NCI-H2171 treated with DMSO at 0.1 percent for 48 hours (cell line): ENCODE data around the gene ENPEP.
"Not testable (repeated sequence)": the region's sequence is repeated elsewhere in the genome, so short reads cannot be mapped to it uniquely, and the experiment has no call there.

Experiments used
- DNase-seq: peaks from one replicate; lab custom pipeline; 2025; lab: John Stamatoyannopoulos, UW

The ENPEP gene

GRCh38 chr4:110485452-110485851 lies 9.5 kb downstream of the ENPEP start:
- DNase-seq, result no peak

- no peak for DNase-seq
Measured at GRCh38 chr4:110486256-110486655, 10.3 kb downstream of the ENPEP start.

DNA sequence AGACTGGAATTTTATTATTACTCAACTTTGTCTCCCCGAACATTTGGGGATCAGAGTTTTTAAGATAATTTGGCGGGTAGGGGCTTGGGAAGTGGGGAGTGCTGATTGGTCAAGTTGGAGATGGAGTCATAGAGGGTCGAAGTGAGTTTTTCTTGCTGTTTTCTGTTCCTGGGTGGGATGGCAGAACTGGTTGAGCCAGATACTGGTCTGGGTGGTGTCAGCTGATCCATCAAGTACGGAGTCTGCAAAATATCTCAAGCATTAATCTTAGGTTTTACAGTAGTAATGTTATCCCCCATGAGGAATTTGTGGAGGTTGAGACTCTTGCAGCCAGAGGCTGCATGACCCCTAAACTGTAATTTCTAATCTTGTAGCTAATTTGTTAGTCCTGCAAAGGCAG lies 10.9 kb downstream of the ENPEP start:
- not testable (repeated sequence) for DNase-seq

GRCh38 chr4:110487873-110488272 lies 11.9 kb downstream of the ENPEP start:
- no peak for DNase-seq

DNA sequence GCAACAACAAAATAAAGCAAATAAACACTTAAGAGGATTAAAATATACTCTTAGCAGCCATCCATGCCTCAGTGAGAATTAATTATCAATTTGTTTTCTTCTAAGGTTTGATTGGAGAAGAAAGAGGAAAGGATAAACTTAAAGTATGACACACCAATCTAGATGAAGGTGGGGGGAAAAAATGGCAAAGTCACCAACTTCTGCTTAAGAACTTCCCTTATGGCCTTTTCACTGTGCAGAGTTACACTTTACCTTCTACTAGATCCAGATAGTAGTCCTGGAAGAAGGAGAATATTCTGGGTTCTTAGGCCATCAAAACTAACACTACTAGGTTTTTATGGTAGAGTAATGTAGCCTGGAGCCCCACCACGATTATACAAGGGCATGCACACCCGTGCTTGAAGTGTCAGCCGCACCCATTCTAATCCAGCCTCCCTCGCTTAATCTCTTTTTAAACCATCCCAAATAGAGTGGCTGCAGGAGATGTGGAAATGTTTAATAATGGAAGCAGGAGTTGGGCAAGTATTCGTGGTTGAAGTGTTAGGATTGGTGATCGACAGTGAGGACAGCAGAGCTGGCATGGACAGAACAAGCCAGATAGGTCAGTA lies 14.1 kb downstream of the ENPEP start:
- DNase-seq, result no peak

- DNase-seq, result no peak
Measured at GRCh38 chr4:110492522-110492921, 16.6 kb downstream of the ENPEP start.

- DNase-seq, result no peak
Measured at GRCh38 chr4:110493520-110493919, 17.6 kb downstream of the ENPEP start.

DNA sequence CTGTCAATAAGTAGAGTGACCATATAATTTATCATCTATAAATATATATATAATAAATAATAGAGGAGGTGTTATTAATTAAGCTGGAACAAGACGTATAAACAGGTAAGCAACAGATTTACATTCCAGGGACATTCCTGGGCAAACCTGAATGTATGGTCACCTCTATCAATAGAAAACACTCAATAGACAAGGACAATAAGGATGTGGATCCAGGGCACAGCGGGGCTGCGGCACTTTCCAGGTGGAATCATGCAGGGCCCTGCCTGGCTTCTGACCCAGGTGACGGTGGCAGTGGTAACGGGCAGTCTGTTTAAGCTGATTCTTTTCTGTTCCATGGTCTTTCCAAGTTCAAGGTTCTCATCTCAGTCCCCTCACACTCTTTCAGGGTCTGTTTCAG lies 22.5 kb downstream of the ENPEP start:
- DNase-seq, result no peak

GRCh38 chr4:110499126-110499525 lies 23.2 kb downstream of the ENPEP start:
- DNase-seq, result no peak

GRCh38 chr4:110501826-110502225 lies 25.9 kb downstream of the ENPEP start:
- no peak for DNase-seq

DNA sequence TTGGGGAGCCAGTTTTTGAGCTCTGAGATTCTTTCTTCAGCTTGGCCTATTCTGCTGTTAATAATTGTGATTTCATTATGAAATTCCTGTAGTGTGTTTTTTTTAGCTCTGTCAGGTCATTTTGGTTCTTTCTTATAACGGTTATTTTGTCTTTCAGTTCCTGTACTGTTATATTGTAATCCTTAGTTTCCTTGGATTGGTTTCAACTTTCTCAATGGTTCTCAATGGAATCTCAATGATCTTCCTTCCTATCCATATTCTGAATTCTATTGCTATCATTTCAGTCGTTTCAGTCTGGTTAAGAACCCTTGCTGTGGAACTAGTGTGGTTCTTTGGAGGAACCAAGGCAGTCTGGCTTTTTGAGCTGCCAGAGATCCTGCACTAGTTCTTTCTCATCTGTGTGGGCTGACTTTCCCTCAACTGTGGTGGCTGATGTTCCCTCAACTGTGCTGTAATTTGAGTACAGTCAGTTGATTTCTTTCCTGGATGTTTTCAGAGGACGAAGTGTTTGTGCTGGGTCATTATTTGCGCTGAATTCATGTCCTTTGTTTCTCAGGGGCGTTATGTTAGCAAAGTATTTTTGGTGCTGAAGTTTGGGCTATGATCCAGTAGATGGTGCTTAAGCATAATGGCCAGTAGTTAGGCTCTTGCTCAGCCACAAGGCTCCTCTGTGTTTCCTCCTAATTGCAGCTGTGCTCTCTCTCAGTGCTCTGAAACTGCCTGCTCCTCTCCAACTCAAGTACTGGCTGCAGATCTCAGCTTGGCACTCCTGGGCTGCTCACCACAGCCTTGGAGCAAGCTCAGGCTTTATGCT lies 27.5 kb downstream of the ENPEP start:
- DNase-seq, result no peak

DNA sequence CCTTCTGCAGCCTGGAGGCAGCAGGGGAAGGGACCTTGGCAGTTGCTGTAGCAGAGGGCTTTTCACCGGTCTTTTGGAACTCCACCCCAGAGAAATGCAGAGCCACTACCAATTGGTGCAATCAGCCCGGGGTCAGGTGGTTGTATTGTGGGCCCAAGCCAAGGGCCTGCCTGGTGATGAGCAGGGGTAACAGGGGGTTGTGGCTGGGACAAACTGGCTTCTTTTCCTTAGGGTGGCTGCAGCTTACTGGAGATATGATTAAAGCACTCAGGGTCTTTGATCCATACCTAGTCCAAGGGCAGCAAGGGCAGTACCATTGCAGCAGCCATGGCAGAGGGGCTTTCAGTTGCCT lies 28.1 kb downstream of the ENPEP start:
- no peak for DNase-seq

DNA sequence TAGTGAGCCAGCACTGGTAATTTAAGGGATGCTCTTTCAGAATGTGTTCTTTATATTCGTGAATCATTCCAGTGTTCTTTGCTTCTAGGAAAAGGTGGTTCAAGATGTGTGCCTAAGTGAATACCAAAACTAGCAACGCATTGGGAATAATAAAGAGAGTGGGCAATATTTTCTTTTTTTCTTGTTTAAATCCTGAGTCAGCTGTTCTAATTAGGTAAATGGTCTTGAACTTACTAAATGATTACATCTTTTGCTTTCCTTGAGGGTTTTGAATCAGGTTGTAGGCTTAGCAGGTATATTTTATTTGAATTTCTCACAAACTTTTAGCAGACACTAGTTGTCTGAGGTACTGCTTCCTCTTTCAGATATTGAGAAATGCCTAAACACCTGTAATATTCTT lies 29.5 kb downstream of the ENPEP start:
- DNase-seq, result no peak

- DNase-seq, result no peak
Measured at GRCh38 chr4:110508827-110509710, 33.1 kb downstream of the ENPEP start.

- no peak for DNase-seq
Measured at GRCh38 chr4:110510277-110510676, 34.3 kb downstream of the ENPEP start.

DNA sequence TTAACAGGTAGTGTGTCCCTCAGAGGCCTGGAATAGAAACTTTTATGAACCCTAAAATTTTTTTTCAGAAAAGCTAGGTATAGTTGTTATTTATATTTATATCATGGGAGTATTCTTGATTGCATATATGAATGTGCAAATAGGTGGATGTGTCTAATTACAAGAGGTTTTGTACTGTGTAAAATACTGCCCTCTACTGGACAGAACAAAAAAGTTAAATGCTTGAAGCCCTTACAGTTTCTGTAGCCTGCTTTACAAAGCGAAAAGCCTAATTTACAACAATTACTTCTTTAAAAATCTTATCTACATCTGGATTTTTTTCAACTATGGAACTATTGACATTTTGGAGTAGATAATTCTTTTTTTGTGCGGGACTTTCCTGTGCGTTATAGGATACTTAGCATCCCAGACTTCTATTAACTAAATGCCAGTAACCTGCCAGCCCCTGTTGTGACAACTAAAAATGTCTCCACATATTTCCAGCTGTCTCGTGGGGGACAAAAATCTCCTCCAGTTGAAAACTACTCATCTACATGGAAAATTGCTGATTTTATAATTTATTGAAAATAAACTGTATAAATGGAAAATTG lies 35.1 kb downstream of the ENPEP start:
- peak; percentile 29 for DNase-seq

DNA sequence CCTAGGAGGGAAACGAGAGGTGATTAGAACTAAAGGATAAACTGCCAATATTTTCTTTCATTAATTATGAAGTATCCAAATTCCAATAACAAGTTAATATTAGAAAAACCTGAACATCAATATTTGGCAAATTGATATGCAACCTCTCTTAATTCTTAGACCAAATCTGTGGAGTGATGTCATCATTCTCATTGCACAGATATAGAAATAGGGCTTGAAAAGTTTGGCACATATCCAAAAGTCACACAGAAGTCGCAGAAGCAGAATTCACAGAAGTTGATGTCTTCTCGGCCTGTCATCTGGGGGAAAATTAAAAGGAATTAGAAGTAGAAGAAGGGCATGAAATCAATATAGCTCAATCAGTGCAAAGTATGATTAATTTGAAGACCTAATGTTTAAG lies 36.9 kb downstream of the ENPEP start:
- no peak for DNase-seq

DNA sequence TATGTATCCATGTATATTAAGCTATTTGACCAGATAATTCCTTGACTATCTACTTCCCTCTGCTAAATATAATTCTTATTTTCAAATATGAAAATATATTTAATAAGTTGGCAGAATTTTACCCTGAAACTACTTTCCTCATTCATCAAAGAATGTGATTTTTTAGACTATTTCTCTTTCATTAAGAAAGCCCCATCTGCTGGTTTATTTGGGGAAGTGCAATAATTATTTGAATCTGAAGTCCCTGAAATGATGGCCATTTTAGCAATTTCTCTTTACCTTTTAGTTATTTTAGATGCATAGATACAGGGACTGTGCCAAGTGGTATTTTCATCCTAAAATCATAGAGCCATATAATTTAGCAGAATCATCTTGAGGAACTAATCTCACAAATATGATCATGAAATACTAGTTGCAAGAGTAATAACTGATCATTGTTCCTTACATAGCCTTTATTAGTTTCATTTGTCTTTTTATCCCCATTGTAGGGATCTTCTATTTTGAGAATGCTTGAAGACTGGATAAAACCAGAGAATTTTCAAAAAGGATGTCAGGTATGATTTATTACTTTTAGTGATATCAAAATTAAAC lies 39.0 kb downstream of the ENPEP start:
- peak; percentile 5 for DNase-seq

- DNase-seq, result no peak
Measured at GRCh38 chr4:110515676-110516075, 39.7 kb downstream of the ENPEP start.

DNA sequence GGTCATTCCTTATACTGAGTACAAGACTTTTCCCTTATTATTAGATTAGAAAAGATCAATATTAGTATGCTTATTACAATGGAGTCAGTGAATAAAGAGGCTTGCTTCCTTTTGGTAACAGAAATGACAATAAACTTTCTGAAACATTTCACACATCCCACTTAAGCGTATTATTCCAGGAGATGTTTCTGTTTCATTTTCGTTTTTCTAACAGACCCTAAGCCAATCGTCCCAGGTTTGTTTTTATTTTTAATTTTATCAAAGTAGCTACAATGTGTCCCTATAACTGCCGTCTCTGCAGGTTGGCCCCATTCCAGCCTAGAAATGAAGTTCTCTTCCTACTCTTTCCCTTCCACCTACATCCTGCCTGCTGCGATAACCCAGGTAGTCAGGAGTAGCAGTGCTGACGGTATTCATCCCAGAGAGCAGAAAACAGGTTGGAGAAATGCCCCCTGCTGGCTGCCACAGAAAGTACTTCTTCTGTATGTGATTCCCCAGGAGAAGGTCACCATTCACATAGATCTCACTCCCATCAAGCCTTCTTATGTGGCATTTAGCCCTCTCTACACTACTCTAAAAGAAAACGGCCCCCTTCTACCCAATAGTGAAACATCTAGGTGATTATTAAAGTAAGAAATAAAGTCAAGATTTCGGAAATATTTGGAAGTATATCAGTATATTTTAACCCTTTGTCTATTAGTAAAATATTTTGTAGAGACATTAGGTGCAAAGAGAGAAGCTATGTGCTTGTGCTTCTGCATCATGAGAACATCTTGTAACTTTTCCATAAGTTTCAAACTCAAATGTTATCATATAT lies 40.4 kb downstream of the ENPEP start:
- no peak for DNase-seq

- no peak for DNase-seq
Measured at GRCh38 chr4:110518889-110519490, 43.0 kb downstream of the ENPEP start.
